PFSK-1 (cell line): Measurements from ENCODE around the gene HSF5.

Source experiments
- POLR2AphosphoS5 ChIP-seq: IDR thresholded peaks from 2 replicates; pipeline ENCODE4 v1.6.1; 2012; ENCODE audit warnings: low read depth, mild to moderate bottlenecking, control low read depth, low read length, moderate library complexity
- SIN3A ChIP-seq: IDR thresholded peaks from 2 replicates; pipeline ENCODE4 v1.6.1; 2012; ENCODE audit warnings: mild to moderate bottlenecking, low read length, moderate library complexity, borderline replicate concordance; ENCODE audit not compliant: insufficient read depth
- TAF1 ChIP-seq: IDR thresholded peaks from 2 replicates; pipeline ENCODE4 v1.6.1; 2012; ENCODE audit warnings: low read length, control low read depth, borderline replicate concordance; ENCODE audit not compliant: insufficient read depth
- TF ChIP-seq, protein P1 (sequence below), 2 experiments: IDR thresholded peaks; 2 replicates each; pipeline versions ENCODE4 v1.6.1 to v1.8.0; 2011 to 2012; ENCODE audit warnings: low read depth in 2 of 2, low read length in 2 of 2, control low read depth in 1 of 2, inconsistent platforms in 1 of 2, mild to moderate bottlenecking in 1 of 2, moderate library complexity in 1 of 2; ENCODE audit not compliant: insufficient read depth in 1 of 2

DNA sequence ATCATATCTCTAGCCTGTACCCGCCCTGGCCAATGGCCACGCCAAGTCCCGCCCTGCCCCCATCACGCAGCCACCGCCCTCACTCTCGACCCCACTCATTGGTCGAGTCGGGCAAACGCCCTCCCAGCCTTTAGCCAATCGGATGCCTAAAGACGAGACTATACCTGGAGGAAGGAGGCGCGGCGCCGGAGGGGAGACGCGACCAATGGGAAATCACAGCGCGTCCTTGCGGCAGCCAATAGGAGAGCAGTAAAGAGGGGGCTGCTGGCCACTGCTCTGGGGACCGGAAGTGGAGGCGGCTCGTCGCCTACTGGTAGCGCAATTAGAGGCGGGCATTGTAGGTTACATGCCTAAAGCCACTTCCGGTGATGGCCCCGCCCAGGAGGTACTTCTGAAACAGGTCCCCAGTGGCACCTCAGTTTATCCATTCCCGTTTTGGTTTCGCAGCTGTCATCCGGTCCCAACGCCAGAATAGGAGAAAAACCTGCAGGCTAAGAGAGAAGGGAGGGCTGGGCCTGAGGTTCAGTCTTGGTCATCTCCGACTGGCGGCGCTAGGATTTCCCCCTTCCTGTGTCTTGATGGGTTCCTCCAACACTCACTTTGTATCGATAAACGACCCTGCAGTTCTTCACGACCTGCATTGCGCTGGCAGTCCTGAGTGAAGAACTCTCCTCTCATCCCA, 29.9 kb upstream of the HSF5 start:
- TF ChIP-seq, protein P1, sequence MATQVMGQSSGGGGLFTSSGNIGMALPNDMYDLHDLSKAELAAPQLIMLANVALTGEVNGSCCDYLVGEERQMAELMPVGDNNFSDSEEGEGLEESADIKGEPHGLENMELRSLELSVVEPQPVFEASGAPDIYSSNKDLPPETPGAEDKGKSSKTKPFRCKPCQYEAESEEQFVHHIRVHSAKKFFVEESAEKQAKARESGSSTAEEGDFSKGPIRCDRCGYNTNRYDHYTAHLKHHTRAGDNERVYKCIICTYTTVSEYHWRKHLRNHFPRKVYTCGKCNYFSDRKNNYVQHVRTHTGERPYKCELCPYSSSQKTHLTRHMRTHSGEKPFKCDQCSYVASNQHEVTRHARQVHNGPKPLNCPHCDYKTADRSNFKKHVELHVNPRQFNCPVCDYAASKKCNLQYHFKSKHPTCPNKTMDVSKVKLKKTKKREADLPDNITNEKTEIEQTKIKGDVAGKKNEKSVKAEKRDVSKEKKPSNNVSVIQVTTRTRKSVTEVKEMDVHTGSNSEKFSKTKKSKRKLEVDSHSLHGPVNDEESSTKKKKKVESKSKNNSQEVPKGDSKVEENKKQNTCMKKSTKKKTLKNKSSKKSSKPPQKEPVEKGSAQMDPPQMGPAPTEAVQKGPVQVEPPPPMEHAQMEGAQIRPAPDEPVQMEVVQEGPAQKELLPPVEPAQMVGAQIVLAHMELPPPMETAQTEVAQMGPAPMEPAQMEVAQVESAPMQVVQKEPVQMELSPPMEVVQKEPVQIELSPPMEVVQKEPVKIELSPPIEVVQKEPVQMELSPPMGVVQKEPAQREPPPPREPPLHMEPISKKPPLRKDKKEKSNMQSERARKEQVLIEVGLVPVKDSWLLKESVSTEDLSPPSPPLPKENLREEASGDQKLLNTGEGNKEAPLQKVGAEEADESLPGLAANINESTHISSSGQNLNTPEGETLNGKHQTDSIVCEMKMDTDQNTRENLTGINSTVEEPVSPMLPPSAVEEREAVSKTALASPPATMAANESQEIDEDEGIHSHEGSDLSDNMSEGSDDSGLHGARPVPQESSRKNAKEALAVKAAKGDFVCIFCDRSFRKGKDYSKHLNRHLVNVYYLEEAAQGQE (IDR thresholded peaks at IDR 0.05; ENCODE audit: insufficient read depth in 1 of 2, low read depth in 2 of 2, low read length in 2 of 2), result no peak
- TF ChIP-seq POLR2AphosphoS5 (peak; percentile 47; the same call in 1 of the 2 replicates), TAF1 (peak; percentile 56; the same call in 1 of the 2 replicates), SIN3A (peak; percentile 39; the same call in 1 of the 2 replicates)
